Right cardiac atrium (tissue), 5 donors: ENCODE measurements around the gene PRKCH. TPM values are rescaled to one million over a fixed set of nuclear protein-coding genes. Genes with fewer than 3 reads are reported as not detected.
"Not testable (repeated sequence)": the region's sequence is repeated elsewhere in the genome, so short reads cannot be mapped to it uniquely, and the experiment has no call there.

Experiments
- ATAC-seq, 2 donors: fragments of 200-7000 bp; cut with Tn5 transposase; one replicate each; pipeline versions ENCODE4 v1.8.0 to v1.9.1; 2020; ENCODE audit warnings: moderate library complexity in 2 of 2, mild to moderate bottlenecking in 1 of 2
- DNase-seq, 3 donors: peaks; one replicate each; pipeline ENCODE4 v3.0.0-alpha.2; 2020
- H3K27ac ChIP-seq: one replicate; pipeline ENCODE4 v1.5.1; 2013; ENCODE audit warnings: mild to moderate bottlenecking, low read length, control low read depth, moderate library complexity
- H3K27me3 ChIP-seq: one replicate; pipeline ENCODE4 v1.6.1; 2013; ENCODE audit not compliant: control insufficient read depth, insufficient read depth
- H3K4me1 ChIP-seq: one replicate; pipeline ENCODE4 v1.6.1; 2013; ENCODE audit warnings: low read length; ENCODE audit not compliant: control insufficient read depth, insufficient read depth
- H3K4me3 ChIP-seq: one replicate; pipeline ENCODE4 v1.5.1; 2013; ENCODE audit warnings: low read length, control low read depth
- H3K9me3 ChIP-seq: one replicate; pipeline ENCODE4 v1.6.1; 2013; ENCODE audit warnings: low read length; ENCODE audit not compliant: control insufficient read depth
- WGBS: extraction: QIAGEN DNeasy Blood & Tissue Kit; methylation state at CpG from one replicate; pipeline ENCODE4 v1.1.7; 2013; 5-methylcytosine and 5-hydroxymethylcytosine counted together
- intact Hi-C, 4 donors: fragments of 100-400 bp; cut with DNase I; formaldehyde crosslinking; loops; one replicate each; pipeline versions ENCODE4 v1.11.0 to v1.14.0; 2022 to 2023
- polyA plus RNA-seq: library from polyadenylated mRNA; stranded (reverse); fragments of 200-250 nt; gene quantifications from one replicate; pipeline ENCODE4 v1.2.3, GENCODE V29; 2013
- total RNA-seq, 4 donors: library from RNA; stranded (reverse); fragmentation: NEBNext Ultra II Directional; extraction: Animal tissue kit (Norgen Biotek cat#: 25700); gene quantifications; one replicate each; pipeline ENCODE4 v1.2.1, GENCODE V29; 2021
- donor health status: healthy with polysubstance abuse.
- donor health status: DM: no; HTN: yes; CAD: no.
- donor health status: DM: no; HTN: no; CAD: no.
- donor health status: DM: no; HTN: yes; CAD: no; lungs with severe emphysema.
- donor health status: DM: yes; HTN: yes; CAD: no.

PRKCH gene
- total and polyA plus RNA-seq, 5 donors, result 11.9 to 31.3 (median 26.6) TPM

DNA sequence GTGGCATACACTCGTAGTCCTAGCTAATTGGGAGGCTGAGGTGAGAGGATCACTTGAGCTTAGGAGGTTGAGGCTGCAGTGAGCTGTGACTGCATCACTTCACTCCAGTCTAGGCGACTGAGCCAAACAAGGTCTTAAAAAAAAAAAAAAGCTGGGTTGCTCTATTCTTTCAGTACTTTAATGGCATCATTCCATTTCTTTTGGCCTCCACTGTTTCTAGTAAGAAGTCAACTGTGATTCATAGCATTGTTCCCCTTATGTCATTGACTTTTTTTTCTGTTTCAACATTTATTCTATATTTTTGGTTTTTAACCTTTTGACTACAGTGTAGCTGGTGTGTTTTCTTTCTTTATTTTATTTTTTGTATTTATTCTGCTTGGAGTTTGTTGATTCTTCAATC, 16.7 kb upstream of the PRKCH start:
- Histone ChIP-seq H3K27ac (no peak overlapping the region), H3K4me1 (no peaks in the 10 kb centered on the region), H3K27me3 (no peaks in the 10 kb centered on the region), H3K9me3 (no peaks in the 10 kb centered on the region), H3K4me3 (no peak overlapping the region)
- ATAC-seq, result no peak
- no peak for DNase-seq
- intact Hi-C loops, result no loop called here
- 96% methylated on average over 2 of the region's 2 CpGs for WGBS

GRCh38 chr14:61308198-61308597, 13.2 kb upstream of the PRKCH start:
- intact Hi-C loops, result no loop called here
- peak; percentile 72 to 90 for ATAC-seq

GRCh38 chr14:61308701-61309100, 12.7 kb upstream of the PRKCH start:
- H3K4me1 ChIP-seq, DNase-seq, H3K27ac ChIP-seq, H3K27me3 ChIP-seq, intact Hi-C loops, H3K4me3 ChIP-seq, ATAC-seq, H3K9me3 ChIP-seq: not testable (repeated sequence)
- WGBS, result 79% methylated on average over 4 of the region's 4 CpGs

More at GRCh38 chr14:61308198-61308597, 13.2 kb upstream of the PRKCH start:
- no peaks in the 10 kb centered on the region for H3K4me1 ChIP-seq
- H3K27me3 ChIP-seq, result no peaks in the 10 kb centered on the region
- DNase-seq, result no peak
- WGBS, result 28% methylated on average over 3 of the region's 3 CpGs
- H3K4me3 ChIP-seq, result no peak overlapping the region
- H3K27ac ChIP-seq, result no peak overlapping the region
- H3K9me3 ChIP-seq, result no peaks in the 10 kb centered on the region

- Histone ChIP-seq H3K4me1 (no peaks in the 10 kb centered on the region), H3K9me3 (no peaks in the 10 kb centered on the region), H3K4me3 (no peak overlapping the region), H3K27ac (no peak overlapping the region), H3K27me3 (no peaks in the 10 kb centered on the region)
- ATAC-seq (no peak), DNase-seq (no peak)
- 79% methylated on average over 4 of the region's 4 CpGs for WGBS
- intact Hi-C loops, result no loop called here
Observed at GRCh38 chr14:61315313-61315712, 6.1 kb upstream of the PRKCH start.

DNA sequence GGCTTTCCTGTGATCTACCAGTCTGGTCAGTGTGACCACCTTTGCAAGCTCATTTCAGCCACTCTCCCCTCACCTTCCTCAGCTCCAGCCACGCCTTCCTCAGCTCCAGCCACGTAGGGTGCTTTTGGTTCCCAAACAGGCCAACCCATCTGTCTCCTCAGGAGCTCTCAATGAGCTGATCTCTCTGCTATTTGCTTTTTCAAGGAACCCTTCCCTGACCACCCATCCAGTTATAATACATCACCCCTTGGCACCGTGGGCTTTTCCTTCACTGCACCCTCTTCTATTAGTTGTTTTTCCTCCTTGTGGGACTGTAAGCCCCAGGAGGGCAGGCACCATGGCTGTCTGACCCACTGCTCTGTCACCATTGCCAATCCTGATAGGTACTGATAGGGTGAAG, 2.3 kb upstream of the PRKCH start:
- no peak overlapping the region for H3K27ac ChIP-seq
- H3K9me3 ChIP-seq, result no peaks in the 10 kb centered on the region
- intact Hi-C loops, result no loop called here
- WGBS, result 86% methylated on average over 3 of the region's 3 CpGs
- no peak overlapping the region for H3K4me3 ChIP-seq
- no peaks in the 10 kb centered on the region for H3K27me3 ChIP-seq
- H3K4me1 ChIP-seq, result no peaks in the 10 kb centered on the region
- ATAC-seq, result no peak
- no peak for DNase-seq

GRCh38 chr14:61319706-61320105, 1.7 kb upstream of the PRKCH start:
- ATAC-seq (no peak), DNase-seq (no peak)
- intact Hi-C loops, result loop anchor here in 3 of 4 donors (10.0 kb wide), 2 partner anchors 115 to 135 kb away; no protein-coding TSS in a partner anchor
- H3K27ac ChIP-seq, result no peak overlapping the region
- H3K4me1 ChIP-seq, result no peaks in the 10 kb centered on the region
- H3K27me3 ChIP-seq, result no peaks in the 10 kb centered on the region
- H3K9me3 ChIP-seq, result no peaks in the 10 kb centered on the region
- no peak overlapping the region for H3K4me3 ChIP-seq
- 82% methylated on average over 6 of the region's 6 CpGs for WGBS

DNA sequence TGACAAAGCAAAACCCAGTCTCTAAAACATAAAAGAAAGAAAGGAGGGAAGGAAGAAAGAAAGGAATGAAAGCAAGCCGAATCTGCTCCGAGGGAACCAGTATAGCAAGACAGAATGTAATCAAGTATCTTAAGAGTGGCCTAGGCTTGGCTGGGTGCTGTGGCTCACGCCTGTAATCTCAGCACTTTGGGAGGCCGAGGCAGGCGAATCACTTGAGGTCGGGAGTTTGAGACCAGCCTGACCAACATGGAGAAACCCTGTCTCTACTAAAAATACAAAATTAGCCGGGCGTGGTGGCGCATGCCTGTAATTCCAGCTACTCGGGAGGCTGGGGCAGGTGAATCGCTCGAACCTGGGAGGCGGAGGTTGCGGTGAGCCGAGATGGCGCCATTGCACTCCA, 1.2 kb upstream of the PRKCH start:
- not testable (repeated sequence) for ATAC-seq, H3K9me3 ChIP-seq, H3K27me3 ChIP-seq, DNase-seq, H3K27ac ChIP-seq, H3K4me3 ChIP-seq, H3K4me1 ChIP-seq
- WGBS, result 92% methylated on average over 16 of the region's 16 CpGs
- intact Hi-C loops, result loop anchor here in 3 of 4 donors (10.0 kb wide), 2 partner anchors 115 to 135 kb away; no protein-coding TSS in a partner anchor

GRCh38 chr14:61320806-61321384, 484 bp upstream of the PRKCH start:
- Histone ChIP-seq H3K4me3 (peak overlapping the region; percentile 66), H3K4me1 (no peaks in the 10 kb centered on the region), H3K9me3 (no peaks in the 10 kb centered on the region), H3K27me3 (no peaks in the 10 kb centered on the region), H3K27ac (peak overlapping the region; percentile 5)
- DNase-seq, result peak in 2 of 3 donors; percentile 32 to 54
- ATAC-seq, result peak; percentile 19 to 25
- intact Hi-C loops, result loop anchor here in 3 of 4 donors (10.0 kb wide), 2 partner anchors 114 to 134 kb away; no protein-coding TSS in a partner anchor
- 32% methylated on average over 29 of the region's 29 CpGs for WGBS

GRCh38 chr14:61322011-61322798, 826 bp downstream of the PRKCH start:
- H3K27me3 ChIP-seq, result no peaks in the 10 kb centered on the region
- ATAC-seq, result peak; percentile 35 to 43
- intact Hi-C loops, result loop anchor here in 3 of 4 donors (10.0 kb wide), 2 partner anchors 113 to 133 kb away; no protein-coding TSS in a partner anchor
- no peaks in the 10 kb centered on the region for H3K4me1 ChIP-seq
- H3K27ac ChIP-seq, result peak overlapping the region; percentile 31
- WGBS, result 2% methylated on average over 63 of the region's 63 CpGs
- H3K9me3 ChIP-seq, result no peaks in the 10 kb centered on the region
- H3K4me3 ChIP-seq, result peak overlapping the region; percentile 66
- DNase-seq, result peak; percentile 55 to 76 (median 76)

DNA sequence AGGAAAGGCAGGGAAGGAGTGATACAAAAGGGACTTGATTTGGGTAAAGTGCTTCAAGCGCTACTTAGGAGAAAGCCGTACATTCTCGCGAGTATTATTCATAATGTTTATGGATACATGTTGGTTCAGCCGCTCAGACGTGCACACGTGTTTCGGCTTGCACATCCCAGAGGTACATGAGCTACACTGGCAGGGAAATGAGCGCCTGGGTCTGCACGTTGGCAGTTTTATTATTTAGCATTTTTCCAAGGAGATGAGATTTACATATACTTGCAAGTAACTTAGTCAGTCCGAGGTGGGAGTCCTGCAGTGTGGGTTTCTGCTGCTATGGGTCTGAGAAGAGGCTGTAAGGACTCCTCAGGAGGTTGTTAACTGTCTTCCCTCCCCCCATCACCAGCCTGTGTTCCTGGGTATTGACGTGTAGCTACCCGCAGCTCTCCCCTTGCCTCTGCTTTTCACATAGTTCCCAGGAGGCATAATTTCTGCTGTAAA, 1.5 kb downstream of the PRKCH start:
- peak overlapping the region; percentile 31 for H3K27ac ChIP-seq
- peak overlapping the region; percentile 66 for H3K4me3 ChIP-seq
- no peak for DNase-seq
- no peaks in the 10 kb centered on the region for H3K27me3 ChIP-seq
- WGBS, result 15% methylated on average over 13 of the region's 13 CpGs
- intact Hi-C loops, result loop anchor here in 3 of 4 donors (10.0 kb wide), 2 partner anchors 112 to 132 kb away; no protein-coding TSS in a partner anchor
- no peaks in the 10 kb centered on the region for H3K4me1 ChIP-seq
- no peaks in the 10 kb centered on the region for H3K9me3 ChIP-seq
- peak in 1 of 2 donors; percentile 4 for ATAC-seq

GRCh38 chr14:61323970-61324369, 2.6 kb downstream of the PRKCH start:
- H3K27ac ChIP-seq, result peak overlapping the region; percentile 17

More at GRCh38 chr14:61323970-61324369, 2.6 kb downstream of the PRKCH start:
- intact Hi-C loops, result loop anchor here in 3 of 4 donors (10.0 kb wide), 2 partner anchors 111 to 131 kb away; no protein-coding TSS in a partner anchor
- WGBS, result 67% methylated on average over 6 of the region's 6 CpGs
- Histone ChIP-seq H3K4me1 (no peaks in the 10 kb centered on the region), H3K27me3 (no peaks in the 10 kb centered on the region), H3K4me3 (peak overlapping the region; percentile 23), H3K9me3 (no peaks in the 10 kb centered on the region)
- ATAC-seq (no peak), DNase-seq (no peak)
